Naive B cell (primary cell): ENCODE results near the gene ADH6. TPM values are rescaled to one million over a fixed set of nuclear protein-coding genes. Genes with fewer than 3 reads are reported as not detected.
"Not testable (repeated sequence)": the region's sequence is repeated elsewhere in the genome, so short reads cannot be mapped to it uniquely, and the experiment has no call there.

Experiments used
- ATAC-seq, 2 donors: fragments of 150-1000 bp; cut with Tn5 transposase; 2 replicates each; pipeline ENCODE4 v1.10.0; 2021; ENCODE audit warnings: low read depth in 2 of 2, mild to moderate bottlenecking in 2 of 2, moderate library complexity in 2 of 2
- DNase-seq: peaks from one replicate; pipeline ENCODE4 v3.0.0; 2022
- H3K27ac Mint-ChIP-seq, 6 donors: one replicate each; pipeline ENCODE4 v1.8.0; 2020 to 2022; ENCODE audit warnings: mild to moderate bottlenecking in 6 of 6, mixed read lengths in 6 of 6, moderate library complexity in 5 of 6, inconsistent platforms in 2 of 6
- H3K27me3 Mint-ChIP-seq, 3 donors: one replicate each; pipeline ENCODE4 v1.8.0; 2021 to 2022; ENCODE audit warnings: mixed read lengths in 3 of 3, mild to moderate bottlenecking in 1 of 3
- H3K36me3 Mint-ChIP-seq, 2 donors: one replicate each; pipeline ENCODE4 v1.8.0; 2020 to 2022; ENCODE audit warnings: mixed read lengths in 2 of 2, inconsistent platforms in 1 of 2, mild to moderate bottlenecking in 1 of 2
- H3K4me1 Mint-ChIP-seq, 3 donors: one replicate each; pipeline ENCODE4 v1.8.0; 2020 to 2022; ENCODE audit warnings: mixed read lengths in 3 of 3, inconsistent platforms in 1 of 3, mild to moderate bottlenecking in 1 of 3, moderate library complexity in 1 of 3
- H3K4me3 Mint-ChIP-seq, 8 donors: one replicate each; pipeline ENCODE4 v1.8.0; 2020 to 2022; ENCODE audit warnings: mild to moderate bottlenecking in 8 of 8, mixed read lengths in 8 of 8, moderate library complexity in 8 of 8, inconsistent platforms in 2 of 8
- H3K9me3 Mint-ChIP-seq, 7 donors: one replicate each; pipeline ENCODE4 v1.8.0; 2020 to 2022; ENCODE audit warnings: mixed read lengths in 7 of 7, mild to moderate bottlenecking in 5 of 7, inconsistent platforms in 2 of 7, moderate library complexity in 1 of 7
- polyA plus RNA-seq, 6 donors: library from polyadenylated mRNA; unstranded; fragments of 300-500 nt; fragmentation: Illumina TruSeq; gene quantifications; one replicate each; pipeline ENCODE4 v1.2.3, GENCODE V29; 2021; ENCODE audit warnings: low read depth in 6 of 6

ADH6 gene
- under 1 TPM in 1 of 6 donors, not detected in 5; 0.64 TPM for polyA plus RNA-seq

DNA sequence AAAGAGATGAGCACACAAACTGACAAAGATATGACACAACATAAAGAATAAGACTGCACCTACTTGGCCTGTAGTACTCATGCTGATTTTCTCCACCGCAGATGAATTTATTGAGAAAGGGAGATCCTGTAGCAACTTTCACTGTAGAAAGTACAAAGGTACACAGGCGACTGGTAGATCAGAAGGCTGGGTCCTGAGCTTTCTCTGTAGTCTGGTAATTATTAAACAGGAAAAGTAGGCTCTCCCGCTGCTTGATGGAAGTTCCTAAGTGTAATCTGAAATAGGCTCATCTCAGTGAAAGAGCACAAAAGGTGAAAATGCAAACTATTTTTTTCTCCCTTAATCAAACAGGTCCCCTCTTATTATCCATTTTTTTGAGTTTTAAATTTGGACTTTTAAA is at the start of gene ADH6:
Gene ADH6, minus strand, starts transcription at position 175 of the 400 bp plus-strand sequence. Its CDS starts 94 bp downstream, at position 81.
- H3K27ac Mint-ChIP-seq = no peak within 1 kb of the TSS
- H3K9me3 Mint-ChIP-seq = peaks cover 4 to 15% (median 6%) of the 10 kb centered on the region in 7 donors
- H3K36me3 Mint-ChIP-seq = no peaks in the 10 kb centered on the region
- H3K4me3 Mint-ChIP-seq = no peak within 1 kb of the TSS
- ATAC-seq (no peak), DNase-seq (no peak)
- peaks cover 0 to 2% (median 0%) of the 10 kb centered on the region in 3 donors for H3K4me1 Mint-ChIP-seq
- H3K27me3 Mint-ChIP-seq = no peaks in the 10 kb centered on the region

DNA sequence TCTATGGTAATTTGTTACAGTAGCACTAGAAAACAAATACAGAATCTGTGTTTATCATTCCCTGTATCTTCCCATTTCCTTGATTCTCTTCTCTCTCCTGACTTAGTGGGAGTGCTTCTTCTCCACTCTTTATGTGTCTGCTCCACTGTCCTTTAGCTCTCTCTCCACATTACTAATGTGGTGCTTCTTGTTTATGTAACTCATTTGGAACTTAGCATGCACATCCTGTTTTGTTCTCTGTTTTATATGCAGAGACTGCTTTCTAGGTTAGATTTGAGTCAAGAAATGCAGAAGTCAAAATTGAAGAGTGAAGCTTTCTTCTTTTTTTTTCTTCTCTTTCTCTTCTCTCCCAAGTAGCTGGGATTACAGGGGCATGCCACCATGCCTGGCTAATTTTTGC is 45.9 kb upstream of the ADH6 start:
- H3K27me3 Mint-ChIP-seq = peaks cover 0 to 3% (median 0%) of the 10 kb centered on the region in 3 donors
- DNase-seq (no peak), ATAC-seq (no peak)
- H3K27ac Mint-ChIP-seq = no peak overlapping the region
- peaks cover 8 to 24% (median 15%) of the 10 kb centered on the region in 7 donors for H3K9me3 Mint-ChIP-seq
- no peak overlapping the region for H3K4me3 Mint-ChIP-seq
- H3K4me1 Mint-ChIP-seq = no peaks in the 10 kb centered on the region
- H3K36me3 Mint-ChIP-seq = peaks cover 0 to 14% of the 10 kb centered on the region in 2 donors

DNA sequence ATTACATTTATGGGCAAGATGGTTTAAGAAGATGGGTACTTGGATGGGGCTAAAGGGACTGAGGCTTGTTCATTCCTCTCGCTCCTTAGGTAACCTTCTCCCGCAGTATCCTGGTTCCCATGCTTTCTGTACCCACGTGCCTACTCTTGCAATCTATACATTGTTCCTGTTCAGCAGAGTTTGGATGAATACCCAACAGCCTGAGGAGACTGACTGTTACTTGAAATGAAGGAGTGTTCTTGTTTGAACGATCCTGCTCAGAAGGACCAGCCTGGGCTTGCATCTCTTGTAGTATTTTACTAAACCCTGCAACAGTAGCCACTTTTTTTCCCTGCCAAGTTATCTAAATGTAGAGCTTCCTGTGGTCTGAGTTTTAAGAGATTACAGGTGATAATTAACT is 33.7 kb upstream of the ADH6 start:
- DNase-seq = no peak
- Mint-ChIP-seq H3K4me1 (no peaks in the 10 kb centered on the region), H3K9me3 (peaks cover 0 to 19% (median 12%) of the 10 kb centered on the region in 7 donors), H3K27ac (no peak overlapping the region), H3K4me3 (no peak overlapping the region), H3K36me3 (no peaks in the 10 kb centered on the region), H3K27me3 (no peaks in the 10 kb centered on the region)
- no peak for ATAC-seq

DNA sequence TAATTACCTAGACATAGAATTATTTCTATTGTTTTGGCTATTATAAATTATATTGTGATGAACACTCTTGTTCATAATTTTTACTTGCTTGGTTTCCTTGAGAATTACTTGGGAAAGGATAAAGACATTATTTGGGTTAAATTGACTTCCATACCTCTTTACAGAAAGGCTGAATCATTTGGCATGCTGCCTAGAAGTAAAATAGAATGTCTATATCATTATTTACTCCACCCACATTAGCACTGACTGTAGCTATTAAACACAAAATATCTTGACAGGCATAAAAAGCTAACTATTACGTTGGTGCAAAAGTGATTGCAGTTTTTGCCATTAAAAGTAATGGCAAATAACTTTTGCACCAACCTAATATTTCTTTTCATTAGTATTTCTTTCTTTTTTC is 29.7 kb upstream of the ADH6 start:
- H3K27ac Mint-ChIP-seq = no peak overlapping the region
- H3K4me3 Mint-ChIP-seq = peak overlapping the region in 1 of 8 donors; percentile 18
- H3K9me3 Mint-ChIP-seq = peaks cover 9 to 41% (median 20%) of the 10 kb centered on the region in 7 donors
- ATAC-seq (no peak), DNase-seq (no peak)
- no peaks in the 10 kb centered on the region for H3K27me3 Mint-ChIP-seq
- H3K36me3 Mint-ChIP-seq = peaks cover 5 to 16% of the 10 kb centered on the region in 2 donors
- no peaks in the 10 kb centered on the region for H3K4me1 Mint-ChIP-seq

DNA sequence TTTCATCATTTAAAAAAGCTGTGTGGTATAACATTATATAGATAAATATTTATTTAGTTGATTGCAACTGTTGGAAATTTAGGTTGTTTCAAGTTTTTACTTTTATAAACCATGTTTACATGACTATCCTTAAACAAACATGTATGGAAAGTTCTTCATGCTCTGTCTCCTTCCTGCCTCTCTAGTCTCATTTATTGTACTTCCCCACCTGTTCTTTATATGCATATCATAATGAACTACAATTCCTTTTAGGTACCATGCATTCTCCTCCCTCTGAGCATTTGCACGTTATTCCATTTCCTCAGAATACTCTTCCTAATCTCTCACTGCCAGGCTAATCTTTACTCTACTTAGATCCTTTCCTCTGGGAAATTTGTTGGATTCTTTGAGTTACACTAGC is 16.9 kb upstream of the ADH6 start:
- no peak overlapping the region for H3K4me3 Mint-ChIP-seq
- no peak for ATAC-seq
- no peak overlapping the region for H3K27ac Mint-ChIP-seq
- no peaks in the 10 kb centered on the region for H3K4me1 Mint-ChIP-seq
- peaks cover 1 to 9% of the 10 kb centered on the region in 2 donors for H3K36me3 Mint-ChIP-seq
- no peaks in the 10 kb centered on the region for H3K27me3 Mint-ChIP-seq
- H3K9me3 Mint-ChIP-seq = peaks cover 9 to 34% (median 16%) of the 10 kb centered on the region in 7 donors
- DNase-seq = no peak

DNA sequence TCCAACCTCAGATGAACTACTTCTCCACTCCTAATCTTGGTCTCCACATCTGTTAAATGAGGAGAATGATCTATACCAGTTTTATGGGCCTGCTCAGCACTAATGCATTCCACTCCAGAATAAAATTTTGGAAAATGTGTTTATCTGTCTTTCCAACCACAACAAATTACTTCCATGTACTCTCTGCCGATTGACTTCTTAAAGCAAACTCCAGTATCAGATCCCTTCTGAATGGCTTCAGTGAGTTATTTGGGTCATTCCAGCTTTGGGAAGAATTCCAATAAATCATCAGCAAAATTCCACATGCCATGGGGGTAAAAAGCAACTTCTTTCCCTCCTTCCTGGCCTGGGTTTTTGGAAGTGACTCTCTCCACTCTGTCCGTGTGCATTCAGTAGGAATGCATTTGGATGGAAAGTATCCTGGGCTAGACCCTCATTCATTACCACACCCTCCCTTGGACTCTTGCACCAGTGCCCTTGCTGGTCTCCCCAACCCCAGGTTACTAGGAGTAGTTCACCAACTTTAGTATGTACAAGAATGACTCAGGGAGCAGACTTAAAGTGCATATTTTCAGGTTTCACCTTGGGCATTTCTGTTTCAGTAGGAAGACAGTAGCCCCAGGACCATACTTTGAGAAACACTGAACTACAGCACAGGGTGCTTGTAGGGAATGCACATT is 15.4 kb upstream of the ADH6 start:
- Mint-ChIP-seq H3K27ac (no peak overlapping the region), H3K9me3 (peaks cover 16 to 49% (median 27%) of the 10 kb centered on the region in 7 donors), H3K4me1 (no peaks in the 10 kb centered on the region), H3K27me3 (no peaks in the 10 kb centered on the region), H3K36me3 (peaks cover 0 to 19% of the 10 kb centered on the region in 2 donors), H3K4me3 (no peak overlapping the region)
- DNase-seq (no peak), ATAC-seq (no peak)

DNA sequence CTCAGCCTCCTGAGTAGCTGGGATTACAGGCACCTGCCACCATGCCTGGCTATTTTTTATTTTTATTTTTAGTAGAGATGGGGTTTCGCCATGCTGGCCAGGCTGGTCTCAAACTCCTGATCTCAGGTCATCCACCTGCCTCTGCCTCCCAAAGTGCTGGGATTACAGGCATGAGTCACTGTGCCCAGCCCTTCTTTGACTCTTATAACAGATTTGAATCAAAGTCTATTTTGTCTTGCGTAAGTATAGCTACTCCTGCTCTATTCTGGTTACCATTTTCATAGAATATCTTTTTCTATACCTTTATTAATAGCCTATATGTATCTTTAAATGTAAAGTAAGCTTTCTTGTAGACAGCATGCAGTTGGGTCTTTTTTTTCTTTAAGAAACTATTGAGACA is 14.4 kb upstream of the ADH6 start:
- H3K4me1 Mint-ChIP-seq, H3K27ac Mint-ChIP-seq, ATAC-seq, DNase-seq, H3K4me3 Mint-ChIP-seq, H3K27me3 Mint-ChIP-seq: not testable (repeated sequence)
- Mint-ChIP-seq H3K9me3 (peaks cover 16 to 52% (median 28%) of the 10 kb centered on the region in 7 donors), H3K36me3 (peaks cover 0 to 19% of the 10 kb centered on the region in 2 donors)

DNA sequence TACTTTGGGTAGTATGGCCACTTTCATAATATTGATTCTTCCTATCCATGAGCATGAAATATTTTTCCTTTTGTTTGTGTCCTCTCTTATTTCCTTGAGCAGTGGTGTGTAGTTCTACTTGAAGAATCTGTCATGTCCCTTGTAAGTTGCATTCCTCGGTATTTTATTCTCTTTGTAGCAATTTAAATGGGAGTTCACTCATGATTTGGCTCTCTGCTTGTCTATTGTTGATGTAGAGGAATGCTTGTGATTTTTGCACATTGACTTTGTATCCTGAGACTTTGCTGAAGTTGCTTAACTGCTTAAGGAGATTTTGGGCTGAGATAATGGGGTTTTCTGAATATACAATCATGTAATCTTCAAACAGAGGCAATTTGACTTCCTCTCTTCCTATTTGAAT is 9.7 kb upstream of the ADH6 start:
- not testable (repeated sequence) for H3K27ac Mint-ChIP-seq, H3K4me1 Mint-ChIP-seq, H3K4me3 Mint-ChIP-seq, DNase-seq, H3K27me3 Mint-ChIP-seq, H3K36me3 Mint-ChIP-seq, ATAC-seq
- peaks cover 7 to 43% (median 38%) of the 10 kb centered on the region in 7 donors for H3K9me3 Mint-ChIP-seq

DNA sequence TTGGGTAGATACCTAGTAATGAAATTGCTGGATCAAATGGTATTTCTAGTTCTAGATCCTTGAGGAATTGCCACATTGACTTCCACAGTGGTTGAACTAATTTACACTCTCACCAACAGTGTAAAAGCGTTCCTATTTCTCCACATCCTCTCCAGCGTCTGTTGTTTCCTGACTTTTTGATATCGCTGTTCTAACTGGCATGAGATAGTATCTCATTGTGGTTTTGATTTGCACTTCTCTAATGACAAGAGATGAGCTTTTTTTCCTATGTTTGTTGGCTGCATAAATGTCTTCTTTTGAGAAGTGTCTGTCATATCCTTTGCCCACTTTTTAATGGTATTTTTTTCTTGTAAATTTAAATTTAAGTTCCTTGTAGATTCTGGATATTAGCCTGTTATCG is 8.6 kb upstream of the ADH6 start:
- DNase-seq, ATAC-seq, H3K4me1 Mint-ChIP-seq, H3K27ac Mint-ChIP-seq, H3K4me3 Mint-ChIP-seq, H3K27me3 Mint-ChIP-seq, H3K36me3 Mint-ChIP-seq: not testable (repeated sequence)
- peaks cover 7 to 44% (median 38%) of the 10 kb centered on the region in 7 donors for H3K9me3 Mint-ChIP-seq

DNA sequence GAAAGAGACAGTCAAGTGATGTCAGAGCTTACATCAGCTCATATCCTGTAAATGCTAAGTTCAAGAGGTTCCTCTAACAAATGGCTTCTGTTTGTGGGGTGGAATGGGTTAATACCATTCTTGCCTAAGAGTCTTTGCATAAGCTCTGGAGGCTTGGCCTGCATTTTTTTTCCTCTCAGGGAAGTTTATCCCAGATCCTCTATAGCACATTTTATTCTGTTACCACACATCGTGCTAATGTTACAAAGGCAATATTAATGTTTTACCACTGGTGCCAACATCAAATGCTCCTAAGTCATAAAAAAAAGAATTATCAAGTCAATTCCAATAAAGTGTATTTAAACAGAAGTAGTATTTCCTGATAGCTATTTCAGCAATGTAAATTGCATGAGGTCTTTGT is 2.9 kb upstream of the ADH6 start:
- peaks cover 4 to 25% (median 11%) of the 10 kb centered on the region in 7 donors for H3K9me3 Mint-ChIP-seq

DNA sequence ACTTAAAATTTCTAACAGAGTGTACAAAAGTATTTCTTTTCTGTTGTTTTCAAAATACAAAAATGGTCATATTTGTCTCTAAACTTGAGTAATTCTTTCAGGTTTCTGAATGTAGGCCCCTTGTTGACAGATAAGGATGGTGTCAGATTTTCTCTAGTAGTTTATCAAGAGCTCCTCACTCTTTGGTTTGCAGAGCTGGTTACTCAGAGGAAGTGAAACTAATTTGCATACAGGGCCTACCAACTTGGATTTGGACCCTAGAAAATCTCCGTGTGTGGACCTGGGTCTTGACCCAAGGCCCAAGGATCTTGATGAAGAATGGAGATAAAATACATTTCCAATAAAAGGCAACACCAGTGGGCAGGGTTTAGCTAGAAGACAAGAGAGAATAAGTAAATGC is 433 bp upstream of the ADH6 start:
- ATAC-seq (no peak), DNase-seq (no peak)
- Mint-ChIP-seq H3K4me3 (no peak overlapping the region), H3K36me3 (no peaks in the 10 kb centered on the region), H3K27me3 (no peaks in the 10 kb centered on the region), H3K27ac (no peak overlapping the region), H3K4me1 (peaks cover 0 to 2% (median 0%) of the 10 kb centered on the region in 3 donors), H3K9me3 (peaks cover 4 to 15% (median 7%) of the 10 kb centered on the region in 7 donors)

More for the DNA sequence above, 2.9 kb upstream of the ADH6 start:
- Mint-ChIP-seq H3K36me3 (no peaks in the 10 kb centered on the region), H3K27me3 (no peaks in the 10 kb centered on the region), H3K4me3 (no peak overlapping the region), H3K27ac (no peak overlapping the region), H3K4me1 (peaks cover 0 to 2% (median 0%) of the 10 kb centered on the region in 3 donors)
- no peak for DNase-seq
- ATAC-seq = no peak

DNA sequence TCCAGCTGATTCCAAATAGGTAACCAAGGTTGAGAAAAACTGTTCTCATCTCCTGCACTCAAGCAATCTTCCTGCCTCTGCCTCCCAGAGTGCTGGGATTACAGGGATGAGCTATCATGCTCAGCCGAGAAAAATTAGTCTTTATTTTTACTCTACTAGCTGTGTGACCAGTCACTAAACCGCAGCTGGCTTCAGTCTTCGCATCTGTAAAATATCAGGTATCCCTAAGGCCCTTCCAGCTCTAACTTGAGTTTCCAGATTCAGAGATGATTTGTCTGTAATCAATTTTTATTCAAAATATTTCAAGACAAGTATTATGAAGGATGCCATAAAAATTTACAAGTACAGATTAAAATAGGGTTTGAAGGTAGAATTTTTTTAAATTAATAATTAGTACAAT is 3.5 kb downstream of the ADH6 start:
- Mint-ChIP-seq H3K4me3 (no peak overlapping the region), H3K36me3 (no peaks in the 10 kb centered on the region), H3K9me3 (peaks cover 3 to 10% (median 4%) of the 10 kb centered on the region in 7 donors), H3K27me3 (no peaks in the 10 kb centered on the region), H3K27ac (no peak overlapping the region), H3K4me1 (peaks cover 0 to 2% (median 0%) of the 10 kb centered on the region in 3 donors)
- DNase-seq = no peak
- ATAC-seq = no peak

DNA sequence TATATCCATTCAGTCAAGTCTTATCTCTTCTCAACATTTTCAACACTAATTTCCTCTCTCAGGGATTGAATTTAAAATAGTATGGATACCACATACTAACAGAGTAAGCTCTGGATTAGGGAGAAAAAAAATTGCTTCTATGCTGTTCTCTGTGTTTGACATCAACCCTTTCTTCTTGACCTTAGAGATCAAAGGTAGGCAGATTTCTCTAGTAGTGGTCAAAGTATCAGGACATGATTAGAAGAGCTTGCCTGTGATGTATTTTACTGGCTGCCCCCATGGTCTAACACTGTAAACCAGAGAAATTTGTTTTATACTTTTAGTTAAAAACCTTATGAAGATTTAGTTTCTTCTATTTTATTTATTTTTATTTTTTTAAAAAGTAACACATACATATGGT is 8.3 kb downstream of the ADH6 start:
- peaks cover 0 to 2% (median 0%) of the 10 kb centered on the region in 7 donors for H3K9me3 Mint-ChIP-seq
- no peak overlapping the region for H3K27ac Mint-ChIP-seq
- ATAC-seq (no peak), DNase-seq (no peak)
- H3K36me3 Mint-ChIP-seq = no peaks in the 10 kb centered on the region
- no peaks in the 10 kb centered on the region for H3K4me1 Mint-ChIP-seq
- H3K27me3 Mint-ChIP-seq = no peaks in the 10 kb centered on the region
- H3K4me3 Mint-ChIP-seq = no peak overlapping the region

DNA sequence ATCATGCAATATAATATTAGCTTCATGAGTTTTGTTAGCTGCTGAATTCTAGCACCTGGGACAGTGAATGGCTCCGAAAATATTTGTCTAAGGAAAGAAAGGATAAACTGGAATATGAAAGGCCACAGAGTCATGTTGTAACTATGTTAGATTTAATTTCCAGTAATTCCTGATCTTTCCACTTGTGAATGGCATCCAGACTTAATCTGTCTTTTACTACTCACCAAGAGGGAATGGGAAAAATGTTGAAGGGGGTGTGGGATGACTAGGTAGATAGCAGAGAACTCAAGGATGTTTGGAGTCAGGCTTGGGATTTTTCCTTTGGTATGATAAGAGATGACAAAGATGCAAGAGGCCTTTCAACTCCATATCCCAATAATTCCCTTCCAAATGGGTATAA is 9.4 kb downstream of the ADH6 start:
- Mint-ChIP-seq H3K4me3 (no peak overlapping the region), H3K9me3 (peaks cover 0 to 2% (median 0%) of the 10 kb centered on the region in 7 donors), H3K36me3 (no peaks in the 10 kb centered on the region), H3K27me3 (no peaks in the 10 kb centered on the region), H3K4me1 (no peaks in the 10 kb centered on the region), H3K27ac (no peak overlapping the region)
- DNase-seq (no peak), ATAC-seq (no peak)
